22Rv1 (cell line): Measurements from ENCODE around the gene OR8B3.

Experiments used
- CTCF ChIP-seq: fragments of 450-650 bp; IDR thresholded peaks from 2 replicates; pipeline ENCODE4 v1.5.1; 2017; ENCODE audit warnings: mild to moderate bottlenecking
- ZFX ChIP-seq: fragments of 450-650 bp; IDR thresholded peaks from 2 replicates; pipeline ENCODE4 v1.6.1; 2017; ENCODE audit warnings: antibody characterized with exemption, borderline replicate concordance

- TF ChIP-seq CTCF (no peak), ZFX (no peak)
These were observed 6.8 kb upstream of the OR8B3 start for GRCh38 chr11:124405581-124405980.
